ENCODE data around the gene ARL5A.
"Not testable (repeated sequence)": the region's sequence is repeated elsewhere in the genome, so short reads cannot be mapped to it uniquely, and the experiment has no call there.

DNA sequence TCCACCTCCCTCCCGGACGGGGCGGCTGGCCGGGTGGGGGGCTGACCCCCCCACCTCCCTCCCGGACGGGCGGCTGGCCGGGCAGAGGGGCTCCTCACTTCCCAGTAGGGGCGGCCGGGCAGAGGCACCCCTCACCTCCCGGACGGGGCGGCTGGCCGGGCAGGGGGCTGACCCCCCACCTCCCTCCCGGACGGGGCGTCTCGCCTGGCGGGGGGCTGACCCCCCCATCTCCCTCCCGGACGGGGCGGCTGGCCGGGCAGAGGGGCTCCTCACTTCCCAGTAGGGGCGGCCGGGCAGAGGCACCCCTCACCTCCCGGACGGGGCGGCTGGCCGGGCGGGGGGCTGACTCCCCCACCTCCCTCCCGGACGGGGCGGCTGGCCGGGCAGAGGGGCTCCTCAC is 47.4 kb upstream of the ARL5A start:
- TF ChIP-seq, protein P1, sequence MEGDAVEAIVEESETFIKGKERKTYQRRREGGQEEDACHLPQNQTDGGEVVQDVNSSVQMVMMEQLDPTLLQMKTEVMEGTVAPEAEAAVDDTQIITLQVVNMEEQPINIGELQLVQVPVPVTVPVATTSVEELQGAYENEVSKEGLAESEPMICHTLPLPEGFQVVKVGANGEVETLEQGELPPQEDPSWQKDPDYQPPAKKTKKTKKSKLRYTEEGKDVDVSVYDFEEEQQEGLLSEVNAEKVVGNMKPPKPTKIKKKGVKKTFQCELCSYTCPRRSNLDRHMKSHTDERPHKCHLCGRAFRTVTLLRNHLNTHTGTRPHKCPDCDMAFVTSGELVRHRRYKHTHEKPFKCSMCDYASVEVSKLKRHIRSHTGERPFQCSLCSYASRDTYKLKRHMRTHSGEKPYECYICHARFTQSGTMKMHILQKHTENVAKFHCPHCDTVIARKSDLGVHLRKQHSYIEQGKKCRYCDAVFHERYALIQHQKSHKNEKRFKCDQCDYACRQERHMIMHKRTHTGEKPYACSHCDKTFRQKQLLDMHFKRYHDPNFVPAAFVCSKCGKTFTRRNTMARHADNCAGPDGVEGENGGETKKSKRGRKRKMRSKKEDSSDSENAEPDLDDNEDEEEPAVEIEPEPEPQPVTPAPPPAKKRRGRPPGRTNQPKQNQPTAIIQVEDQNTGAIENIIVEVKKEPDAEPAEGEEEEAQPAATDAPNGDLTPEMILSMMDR (IDR thresholded peaks at IDR 0.05), result not testable (repeated sequence)
- not testable (repeated sequence) for TF ChIP-seq EZH2 (IDR thresholded peaks at IDR 0.05)

Measured in neural progenitor cell (in vitro differentiated cells).